ENCODE measurements around the gene SPANXD. TPM values are rescaled to one million over a fixed set of nuclear protein-coding genes. Genes with fewer than 3 reads are reported as not detected.

Gene SPANXD
- total RNA-seq, 1 donor from 2014 or later: not detected

DNA sequence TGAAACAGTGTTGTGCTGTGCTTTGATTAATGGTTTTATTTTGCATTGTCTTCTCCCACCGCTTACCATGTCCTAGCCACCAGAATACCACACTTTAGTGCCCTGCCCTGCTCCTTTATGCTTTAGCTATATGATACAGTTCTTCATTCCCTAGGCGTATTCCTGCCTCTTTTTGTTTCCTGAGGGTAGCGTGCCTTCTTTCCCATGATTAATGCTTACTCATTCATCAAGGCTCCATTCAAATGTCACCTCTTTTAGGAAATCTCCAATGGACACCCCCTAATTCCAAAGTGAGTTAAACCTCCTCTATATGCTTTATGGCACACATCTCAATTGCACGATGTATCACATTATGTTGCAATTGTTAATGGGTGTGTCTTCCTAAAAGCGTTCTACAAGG is 46.3 kb downstream of the SPANXD start:
- no peaks in the 10 kb centered on the region for H3K4me1 ChIP-seq (ENCODE audit: insufficient read depth, low read length)
- no peak overlapping the region for H3K9ac ChIP-seq (ENCODE audit: low read length)
- H3K79me2 ChIP-seq (ENCODE audit: insufficient read depth, low read length): no peaks in the 10 kb centered on the region
- DNase-seq (ENCODE audit: low read depth) (no peak), FAIRE-seq (no peak)
- H3K27ac Mint-ChIP-seq (ENCODE audit: unreplicated experiment): no peak overlapping the region
- H3K36me3 ChIP-seq (ENCODE audit: insufficient read depth, low read length): no peaks in the 10 kb centered on the region
- no peaks in the 10 kb centered on the region for H3K36me3 Mint-ChIP-seq (ENCODE audit: low read depth, unreplicated experiment)
- H3K27me3 ChIP-seq (ENCODE audit: insufficient read depth, low read length): no peaks in the 10 kb centered on the region
- no peaks in the 10 kb centered on the region for H3K27me3 Mint-ChIP-seq (ENCODE audit: low read depth, unreplicated experiment)
- H4K20me1 ChIP-seq (ENCODE audit: insufficient read depth, low read length): no peaks in the 10 kb centered on the region
- H3K9me3 ChIP-seq (ENCODE audit: insufficient read depth, low read depth, low read length): no peaks in the 10 kb centered on the region
- H3K9me3 Mint-ChIP-seq (ENCODE audit: unreplicated experiment): no peaks in the 10 kb centered on the region
- H3K4me1 Mint-ChIP-seq (ENCODE audit: low read depth, unreplicated experiment): no peaks in the 10 kb centered on the region
- no peak overlapping the region for H3K4me3 ChIP-seq (ENCODE audit: insufficient read depth, low read depth, low read length)
- H2AFZ ChIP-seq (ENCODE audit: low read depth, low read length): no peak overlapping the region
- TF ChIP-seq, protein P1, sequence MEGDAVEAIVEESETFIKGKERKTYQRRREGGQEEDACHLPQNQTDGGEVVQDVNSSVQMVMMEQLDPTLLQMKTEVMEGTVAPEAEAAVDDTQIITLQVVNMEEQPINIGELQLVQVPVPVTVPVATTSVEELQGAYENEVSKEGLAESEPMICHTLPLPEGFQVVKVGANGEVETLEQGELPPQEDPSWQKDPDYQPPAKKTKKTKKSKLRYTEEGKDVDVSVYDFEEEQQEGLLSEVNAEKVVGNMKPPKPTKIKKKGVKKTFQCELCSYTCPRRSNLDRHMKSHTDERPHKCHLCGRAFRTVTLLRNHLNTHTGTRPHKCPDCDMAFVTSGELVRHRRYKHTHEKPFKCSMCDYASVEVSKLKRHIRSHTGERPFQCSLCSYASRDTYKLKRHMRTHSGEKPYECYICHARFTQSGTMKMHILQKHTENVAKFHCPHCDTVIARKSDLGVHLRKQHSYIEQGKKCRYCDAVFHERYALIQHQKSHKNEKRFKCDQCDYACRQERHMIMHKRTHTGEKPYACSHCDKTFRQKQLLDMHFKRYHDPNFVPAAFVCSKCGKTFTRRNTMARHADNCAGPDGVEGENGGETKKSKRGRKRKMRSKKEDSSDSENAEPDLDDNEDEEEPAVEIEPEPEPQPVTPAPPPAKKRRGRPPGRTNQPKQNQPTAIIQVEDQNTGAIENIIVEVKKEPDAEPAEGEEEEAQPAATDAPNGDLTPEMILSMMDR (IDR thresholded peaks at IDR 0.05; ENCODE audit: insufficient read depth, low read depth, low read length): no peak
- TF ChIP-seq EZH2 (IDR thresholded peaks at IDR 0.05; ENCODE audit: insufficient read depth, low read length): no peak
- no peak overlapping the region for H3K4me2 ChIP-seq (ENCODE audit: low read length)
- no peak overlapping the region for H3K27ac ChIP-seq (ENCODE audit: low read depth, low read length)
- H3K4me3 Mint-ChIP-seq (ENCODE audit: unreplicated experiment): no peak overlapping the region

Other genes starting within 250 kb of the SPANXD start
- gene SPANXA1, start 114.0 kb downstream of the SPANXD start, total RNA-seq: not detected in 2 replicates
- gene SPANXA2, start 109.0 kb downstream of the SPANXD start, total RNA-seq: not detected in 2 replicates
- gene MAGEC3, start 139.6 kb upstream of the SPANXD start, total RNA-seq: not detected in 2 replicates
- not detected in 2 replicates for gene MAGEC1, start 205.2 kb upstream of the SPANXD start, total RNA-seq